Neural progenitor cell (in vitro differentiated cells): Measurements from ENCODE around the gene GALNT7.

Experiments used
- CTCF ChIP-seq: fragments of 200-600 bp; sonication (generic); IDR thresholded peaks from 2 replicates; pipeline ENCODE4 v1.5.1; 2017; ENCODE audit warnings: antibody characterized with exemption, mild to moderate bottlenecking
- EZH2phosphoT487 ChIP-seq: fragments of 200-600 bp; sonication (generic); IDR thresholded peaks from 2 replicates; pipeline ENCODE4 v1.6.1; 2017; ENCODE audit warnings: antibody characterized with exemption

GRCh38 chr4:173367946-173368345 lies 199.3 kb downstream of the GALNT7 start:
- TF ChIP-seq CTCF (no peak), EZH2phosphoT487 (no peak)
